ENCODE data around the gene MUC13. TPM values are rescaled to one million over a fixed set of nuclear protein-coding genes. Genes with fewer than 3 reads are reported as not detected.

The MUC13 gene
- total and polyA plus RNA-seq, 8 donors: under 0.01 to 16.5 (median 8.7) TPM

- TF ChIP-seq POLR2A (IDR thresholded peaks at IDR 0.05) (no peak), EP300 (IDR thresholded peaks at IDR 0.05) (no peak), CTCF (IDR thresholded peaks at IDR 0.05) (no peak), POLR2AphosphoS5 (IDR thresholded peaks at IDR 0.05) (no peak)
- intact Hi-C loops (cut with DNase I; ENCODE audit: low total_unique reads): no loop called here
- peaks cover 0 to 17% (median 3%) of the 10 kb centered on the region in 4 donors for H3K4me1 ChIP-seq
Observed at GRCh38 chr3:124904835-124905492, 29.6 kb downstream of the MUC13 start.

GRCh38 chr3:124903896-124904834, 30.4 kb downstream of the MUC13 start:
- H3K4me1 ChIP-seq: peaks cover 0 to 17% (median 3%) of the 10 kb centered on the region in 4 donors
- no peak for DNase-seq
- H3K9me3 ChIP-seq: no peaks in the 10 kb centered on the region
- no peak overlapping the region for H3K27ac ChIP-seq
- intact Hi-C loops (cut with DNase I; ENCODE audit: low total_unique reads): no loop called here
- no peak for TF ChIP-seq POLR2A (IDR thresholded peaks at IDR 0.05)
- H3K4me3 ChIP-seq: no peak overlapping the region
- 35 to 60% (median 44%) methylated on average over 1 of the region's 1 CpG for WGBS, 5 donors
- peaks cover 0 to 7% (median 2%) of the 10 kb centered on the region in 4 donors for H3K36me3 ChIP-seq
- H3K27me3 ChIP-seq: no peaks in the 10 kb centered on the region

More at GRCh38 chr3:124904835-124905492, 29.6 kb downstream of the MUC13 start:
- Histone ChIP-seq H3K27ac (no peak overlapping the region), H3K9me3 (no peaks in the 10 kb centered on the region), H3K27me3 (no peaks in the 10 kb centered on the region), H3K36me3 (peaks cover 0 to 7% (median 2%) of the 10 kb centered on the region in 4 donors), H3K4me3 (no peak overlapping the region)
- no peak for DNase-seq
- WGBS, 5 donors: 78 to 84% (median 81%) methylated on average over 6 of the region's 6 CpGs

- DNase-seq: no peak
- 95 to 100% (median 96%) methylated on average over 1 of the region's 1 CpG for WGBS, 5 donors
- Histone ChIP-seq H3K9me3 (no peaks in the 10 kb centered on the region), H3K36me3 (no peaks in the 10 kb centered on the region), H3K4me1 (peaks cover 0 to 17% (median 3%) of the 10 kb centered on the region in 4 donors), H3K27me3 (no peaks in the 10 kb centered on the region), H3K27ac (peak overlapping the region in 1 of 5 donors; percentile 9), H3K4me3 (no peak overlapping the region)
- intact Hi-C loops (cut with DNase I; ENCODE audit: low total_unique reads): loop anchor here (2.0 kb wide), 1 partner anchor 134 kb away; no protein-coding TSS in a partner anchor
- TF ChIP-seq POLR2A (IDR thresholded peaks at IDR 0.05) (no peak), POLR2AphosphoS5 (IDR thresholded peaks at IDR 0.05) (no peak), EP300 (IDR thresholded peaks at IDR 0.05) (no peak), CTCF (IDR thresholded peaks at IDR 0.05) (no peak)
Observed at GRCh38 chr3:124896824-124897526, 37.6 kb downstream of the MUC13 start.

GRCh38 chr3:124895756-124896155, 38.8 kb downstream of the MUC13 start:
- 82 to 93% (median 91%) methylated on average over 7 of the region's 7 CpGs for WGBS, 5 donors
- DNase-seq: no peak
- no peaks in the 10 kb centered on the region for H3K27me3 ChIP-seq
- H3K9me3 ChIP-seq: no peaks in the 10 kb centered on the region
- no peak overlapping the region for H3K4me3 ChIP-seq
- H3K4me1 ChIP-seq: peaks cover 0 to 7% (median under 1%) of the 10 kb centered on the region in 4 donors
- intact Hi-C loops (cut with DNase I; ENCODE audit: low total_unique reads): loop anchor here (2.0 kb wide), 1 partner anchor 133 kb away; no protein-coding TSS in a partner anchor
- TF ChIP-seq CTCF (IDR thresholded peaks at IDR 0.05) (no peak), EP300 (IDR thresholded peaks at IDR 0.05) (no peak), POLR2AphosphoS5 (IDR thresholded peaks at IDR 0.05) (peak in 1 of 3 donors; percentile 23)
- no peaks in the 10 kb centered on the region for H3K36me3 ChIP-seq
- H3K27ac ChIP-seq: peak overlapping the region in 1 of 5 donors; percentile 68

Measured in stomach (tissue), 9 donors.